ENCODE measurements around the gene TIMP2.
A peak's percentile ranks its signal among the peaks of the same experiment; 100 is the strongest.
"Not testable (repeated sequence)": the region's sequence is repeated elsewhere in the genome, so short reads cannot be mapped to it uniquely, and the experiment has no call there.

Gene TIMP2

DNA sequence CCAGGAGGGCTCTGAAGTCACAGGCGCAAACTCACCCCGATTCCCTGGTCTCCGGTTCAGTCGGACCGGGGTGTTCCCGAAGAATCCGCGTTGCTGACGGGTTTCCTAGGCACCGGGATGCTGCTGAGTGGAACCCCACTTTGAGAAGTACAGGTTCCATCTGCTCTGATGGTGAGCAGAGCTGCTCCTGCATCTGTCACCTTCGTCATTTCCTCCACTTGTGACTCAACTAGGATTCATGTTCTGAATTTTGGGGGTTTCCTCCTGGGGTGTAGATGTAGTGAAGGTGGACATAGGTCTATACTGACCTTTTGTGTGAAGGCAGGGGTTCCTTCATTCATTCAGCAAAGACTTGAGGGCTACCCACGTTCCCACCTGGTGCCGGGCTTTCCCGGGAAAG is 29.5 kb upstream of the TIMP2 start:
- no peak for DNase-seq

DNA sequence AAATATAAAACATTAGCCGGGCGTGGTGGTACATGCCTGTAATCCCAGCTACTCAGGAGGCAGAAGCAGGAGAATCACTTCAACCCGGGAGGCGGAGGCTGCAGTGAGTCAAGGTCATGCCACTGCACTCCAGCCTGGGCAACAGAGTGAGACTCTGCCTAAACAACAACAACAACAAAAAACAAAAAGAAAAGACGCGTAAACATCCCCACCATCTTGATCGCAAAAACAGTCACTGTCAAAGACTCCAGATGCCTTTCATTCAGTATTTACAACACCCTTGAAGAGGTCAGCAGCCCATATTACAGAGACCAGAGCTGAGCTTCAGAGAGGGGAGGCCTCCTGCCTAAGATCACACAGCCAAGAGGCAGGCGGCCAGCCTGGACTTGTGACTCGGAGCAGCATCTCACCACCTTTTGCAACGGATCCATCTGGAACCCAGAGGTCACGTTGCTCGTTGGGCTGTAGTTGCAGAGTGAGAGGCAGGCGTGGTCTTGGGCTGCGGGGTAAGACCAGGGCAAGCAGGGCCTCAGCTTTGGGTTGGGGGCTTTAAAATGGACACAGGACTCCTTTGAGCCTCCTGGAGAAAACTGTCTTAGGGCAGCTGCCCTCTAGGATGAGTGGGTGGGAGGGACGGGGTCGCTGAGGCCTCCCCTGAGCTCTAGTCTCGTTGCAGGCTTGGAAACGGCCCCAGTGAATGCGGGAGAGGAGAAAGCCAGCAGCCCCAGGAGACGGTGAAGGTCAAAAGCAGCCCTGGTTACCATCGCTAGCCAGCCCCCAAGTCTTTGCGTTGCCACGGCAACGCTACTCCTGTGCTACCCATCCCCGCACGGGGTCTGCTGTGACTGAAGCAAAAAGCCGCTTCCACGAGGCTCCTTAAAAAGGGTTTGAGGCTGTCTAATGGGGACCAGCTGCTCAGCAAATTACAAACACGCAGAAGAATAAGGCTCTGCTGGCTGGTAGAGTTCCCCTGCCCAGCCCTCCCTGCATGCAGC is 28.5 kb upstream of the TIMP2 start:
- no peak for DNase-seq

DNA sequence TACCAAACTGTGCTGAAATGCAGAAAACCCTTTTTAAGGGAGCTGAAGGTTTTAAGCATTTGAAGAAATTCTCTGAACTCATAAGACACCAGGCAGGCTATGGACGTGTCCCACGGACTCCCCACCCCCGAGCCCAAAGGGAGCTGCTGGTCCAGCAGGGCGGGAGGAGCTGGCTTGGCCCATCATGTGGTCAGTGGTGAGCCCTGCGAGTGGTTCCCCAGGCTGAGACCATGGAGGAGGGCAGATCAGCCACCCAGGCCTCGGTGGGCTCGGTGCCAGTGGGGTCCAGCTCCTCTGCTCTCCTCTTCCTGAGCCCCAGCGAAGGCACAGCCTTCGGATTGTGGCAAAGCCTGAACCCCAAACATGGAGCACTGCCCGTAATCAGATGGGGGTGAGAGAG is 27.5 kb upstream of the TIMP2 start:
- DNase-seq, result no peak

DNA sequence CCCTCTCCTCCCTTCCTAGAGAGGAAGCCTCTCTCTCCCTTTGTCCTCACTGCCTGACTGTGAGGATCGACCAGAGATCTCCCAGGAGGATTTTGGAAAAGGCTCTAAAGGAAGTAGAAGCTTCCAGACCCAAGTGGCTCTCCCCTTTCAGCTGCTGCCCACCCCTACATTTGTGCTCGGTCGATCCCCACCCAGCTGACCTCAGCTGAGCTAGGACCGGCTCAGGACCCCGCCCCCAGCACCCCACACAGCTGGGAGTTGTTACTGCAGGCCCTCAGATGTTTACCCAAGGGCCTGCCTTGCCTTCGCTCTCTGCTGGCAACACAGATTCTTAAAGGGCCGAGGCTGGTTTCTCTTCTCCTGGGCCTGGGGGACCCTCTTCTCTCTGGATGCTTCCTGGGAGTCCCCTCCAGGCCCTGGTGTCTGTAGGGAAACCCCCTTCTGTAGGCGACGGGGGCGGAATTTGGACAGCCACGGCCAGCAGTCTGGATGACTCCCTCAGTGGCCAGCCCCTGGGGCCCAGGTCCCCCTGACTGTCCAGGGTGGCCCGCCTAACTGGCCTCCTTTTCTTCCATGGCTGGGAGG is 26.9 kb upstream of the TIMP2 start:
- DNase-seq, result no peak

DNA sequence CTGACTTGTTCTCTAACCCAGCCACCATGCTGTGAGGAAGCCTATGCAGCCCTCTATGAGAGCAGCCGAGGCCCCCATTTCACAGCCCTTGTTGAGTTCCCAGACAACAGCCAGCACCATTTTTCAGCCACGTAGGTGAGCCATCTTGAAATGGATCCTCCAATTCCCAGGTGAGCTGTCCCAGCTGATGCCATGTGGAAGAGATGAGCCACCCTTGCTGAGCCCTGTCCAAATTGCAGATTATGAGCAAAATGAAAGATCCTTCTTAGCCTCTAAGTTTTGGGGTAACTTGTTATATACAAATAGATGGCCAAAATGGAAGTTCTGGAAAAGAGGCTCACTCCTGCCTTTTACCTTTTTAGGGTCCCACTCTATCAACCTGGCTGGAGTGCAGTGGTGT is 25.7 kb upstream of the TIMP2 start:
- no peak for DNase-seq

DNA sequence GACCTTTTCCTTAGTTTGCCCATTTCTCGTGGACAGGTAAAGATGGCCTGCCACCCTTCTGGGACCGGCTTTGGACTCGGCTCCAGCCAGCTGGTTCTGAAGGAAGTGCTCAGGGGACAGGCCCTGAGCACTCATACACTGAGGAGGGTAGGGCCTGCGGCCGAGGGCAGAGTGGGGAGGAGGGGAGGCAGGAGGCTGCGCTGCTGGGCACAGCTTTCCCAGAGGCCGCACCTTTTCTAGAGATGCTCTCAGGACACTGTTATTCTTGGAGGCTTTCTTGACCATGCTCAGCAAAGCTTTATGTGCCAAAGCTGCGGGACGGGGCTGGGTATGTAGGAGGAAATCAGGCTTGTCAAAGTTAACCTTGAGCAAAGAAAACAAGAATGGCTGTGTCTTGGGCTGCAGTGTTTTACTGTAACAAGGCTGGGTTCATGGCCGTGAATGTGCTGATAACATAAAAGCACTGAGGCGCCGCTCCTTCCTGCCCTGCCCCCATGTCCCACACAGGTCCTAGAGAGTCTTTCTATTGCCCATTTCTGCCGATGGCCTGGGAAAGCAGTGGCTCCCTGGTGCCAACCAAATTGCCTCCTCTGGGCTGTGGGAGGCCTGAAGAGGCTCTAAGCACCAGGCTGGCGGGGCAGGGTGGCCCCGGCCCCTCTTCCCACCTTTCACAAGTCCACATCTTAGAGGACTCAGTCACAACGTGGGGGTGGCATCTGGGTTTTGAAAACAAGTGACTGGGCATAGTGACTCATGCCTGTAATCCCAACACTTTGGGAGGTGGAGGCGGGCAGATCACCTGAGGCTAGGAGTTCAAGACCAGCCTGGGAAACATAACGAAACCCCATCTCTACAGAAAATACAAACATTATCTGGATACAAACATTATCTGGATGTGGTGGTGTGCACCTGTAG is 22.3 kb upstream of the TIMP2 start:
- DNase-seq, result no peak

DNA sequence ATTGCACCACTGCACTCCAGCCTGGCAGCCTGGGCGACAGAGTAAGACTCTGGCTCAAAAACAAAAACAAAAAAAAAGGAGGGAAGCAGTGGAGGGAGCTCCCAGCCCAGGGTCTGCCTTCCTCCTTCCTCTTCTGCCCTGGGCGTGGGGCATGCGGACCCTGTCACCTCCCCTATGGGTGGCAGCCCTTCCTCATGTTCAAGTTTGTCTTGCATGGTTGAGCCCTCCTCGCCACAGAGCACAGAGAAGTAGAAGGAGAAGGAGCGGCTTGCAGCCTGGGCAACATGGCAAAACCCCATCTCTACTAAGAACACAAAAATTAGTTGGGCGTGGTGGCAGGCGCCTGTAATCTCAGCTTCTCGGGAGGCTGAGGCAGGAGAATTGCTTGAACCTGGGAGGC is 21.4 kb upstream of the TIMP2 start:
- DNase-seq, result no peak

DNA sequence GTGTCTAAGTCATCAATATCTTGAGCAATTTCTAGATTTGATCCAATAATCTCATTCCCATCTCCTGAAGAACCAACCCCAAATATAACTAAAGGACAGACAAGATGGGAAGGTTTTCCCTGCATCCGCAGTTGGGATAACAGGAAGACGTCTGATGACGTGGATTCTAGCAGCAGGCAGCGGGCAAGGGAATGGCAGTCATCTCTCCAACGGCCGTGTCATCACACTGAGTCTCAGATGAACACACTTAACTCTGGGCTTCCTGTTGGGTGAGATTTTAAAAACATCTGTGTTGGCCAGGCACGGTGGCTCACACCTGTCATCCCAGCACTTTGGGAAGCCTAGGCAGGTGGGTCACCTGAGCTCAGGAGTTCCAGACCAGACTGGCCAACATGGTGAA is 20.9 kb upstream of the TIMP2 start:
- no peak for DNase-seq

DNA sequence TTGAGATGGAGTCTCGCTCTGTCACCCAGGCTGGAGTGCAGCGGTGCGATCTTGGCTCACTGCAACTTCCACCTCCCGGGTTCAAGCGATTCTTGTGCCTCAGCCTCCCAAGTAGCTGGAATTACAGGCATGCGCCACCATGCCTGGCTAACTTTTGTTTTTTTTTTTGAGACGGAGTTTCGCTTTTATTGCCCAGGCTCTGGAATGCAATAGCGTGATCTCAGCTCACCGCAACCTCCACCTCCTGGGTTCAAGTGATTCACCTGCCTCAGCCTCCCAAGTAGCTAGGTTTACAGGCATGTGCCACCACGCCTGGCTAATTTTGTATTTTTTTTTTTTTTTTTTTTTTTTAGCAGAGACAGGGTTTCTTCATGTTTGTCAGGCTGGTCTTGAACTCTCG is 20.3 kb upstream of the TIMP2 start:
- DNase-seq, result not testable (repeated sequence)

DNA sequence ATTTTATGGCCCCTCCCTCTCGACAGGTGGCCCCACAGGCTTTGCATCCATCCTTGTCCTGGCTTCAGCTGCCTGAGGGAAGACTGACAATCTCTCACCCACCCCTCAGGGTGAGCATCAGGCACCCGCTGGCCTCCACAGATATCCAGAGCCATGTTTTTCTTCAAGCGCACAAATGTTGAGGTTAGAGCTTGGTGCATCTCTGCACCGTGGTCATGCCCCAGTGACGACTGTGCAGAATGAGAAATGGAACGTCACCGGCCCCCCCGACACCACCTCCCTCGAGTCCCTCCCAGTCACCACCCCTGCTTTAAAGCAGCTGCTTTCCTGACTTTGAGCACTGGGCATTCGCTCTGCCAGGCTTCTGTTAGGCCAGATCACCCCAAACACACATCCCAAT is 19.8 kb upstream of the TIMP2 start:
- DNase-seq, result no peak

DNA sequence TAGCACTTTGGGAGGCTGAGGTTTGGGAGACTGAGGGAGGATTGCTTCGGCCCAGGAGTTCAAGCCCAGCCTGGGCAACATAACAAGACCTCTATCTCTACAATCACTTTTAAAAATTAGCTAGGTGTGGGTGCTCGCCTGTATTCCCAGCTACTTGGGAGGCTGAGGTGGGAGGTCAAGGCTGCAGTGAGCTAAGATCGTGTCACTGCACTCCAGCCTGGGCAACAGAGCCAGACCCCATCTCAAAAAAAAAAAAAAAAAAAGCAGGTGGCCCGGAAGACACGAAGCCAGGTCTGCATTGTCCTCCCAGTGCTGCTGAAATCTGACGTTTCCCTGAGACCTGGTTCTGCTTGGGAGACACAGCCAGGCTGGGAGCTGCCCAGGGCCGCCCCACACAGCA is 18.8 kb upstream of the TIMP2 start:
- DNase-seq, result no peak

DNA sequence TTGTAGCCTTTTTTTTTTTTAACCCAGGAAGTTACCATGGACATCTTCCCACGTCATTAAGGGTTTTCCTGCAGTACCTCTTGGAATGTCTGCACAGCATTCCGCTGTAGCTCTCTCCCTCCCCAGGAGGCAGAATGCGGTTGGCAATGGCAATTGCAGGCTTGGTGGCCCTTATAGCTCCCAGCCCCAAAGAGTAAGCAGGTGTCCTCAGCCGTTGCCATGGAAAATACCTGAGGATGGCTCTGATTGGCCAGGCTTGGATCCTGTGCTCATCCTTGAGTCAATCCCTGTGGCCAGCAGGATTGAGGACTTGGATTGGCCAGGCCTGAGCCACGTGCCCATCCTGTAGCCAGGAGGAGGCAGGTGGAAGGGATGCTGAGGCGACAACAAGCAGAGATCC is 15.5 kb upstream of the TIMP2 start:
- DNase-seq, result peak in 1 of 2 experiments; percentile 37

DNA sequence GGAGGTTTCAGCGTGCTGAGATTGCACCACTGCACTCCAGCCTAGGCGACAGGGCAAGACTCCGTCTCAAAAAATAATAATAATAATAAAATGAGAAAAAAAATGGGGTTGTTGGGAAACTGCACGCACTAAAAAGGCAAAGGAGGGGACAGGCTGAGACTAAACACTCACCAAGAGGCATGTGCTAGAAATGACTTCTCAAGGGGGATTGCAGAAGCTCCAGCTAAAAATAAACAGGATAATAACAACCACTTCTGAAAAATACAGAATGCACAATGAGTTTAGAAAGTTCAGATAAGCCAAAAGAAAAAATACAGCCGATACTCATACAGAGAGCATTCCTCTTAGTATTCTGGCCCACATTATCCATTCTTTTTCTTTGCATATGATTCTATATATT is 15.1 kb upstream of the TIMP2 start:
- DNase-seq, result no peak

DNA sequence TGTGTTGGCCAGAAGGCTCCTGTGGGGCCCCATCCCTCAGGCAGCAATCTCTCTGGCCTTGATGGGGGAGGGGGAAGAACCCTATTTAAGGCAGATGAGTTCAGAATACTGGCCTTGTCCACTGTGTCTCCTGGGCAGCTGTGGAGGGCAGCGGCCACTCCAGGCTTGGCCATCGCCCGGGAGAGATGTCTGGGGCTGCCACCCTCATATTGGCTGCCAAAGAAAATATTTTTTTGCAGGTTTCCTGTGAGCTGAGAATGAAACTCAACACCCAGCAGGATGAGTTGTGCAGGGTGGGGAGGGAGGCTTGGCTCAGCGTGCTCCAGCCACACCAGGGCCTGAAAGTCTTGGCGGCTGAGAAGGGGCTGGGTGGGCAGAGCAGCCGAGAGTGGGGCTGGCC is 14.4 kb upstream of the TIMP2 start:
- no peak for DNase-seq

DNA sequence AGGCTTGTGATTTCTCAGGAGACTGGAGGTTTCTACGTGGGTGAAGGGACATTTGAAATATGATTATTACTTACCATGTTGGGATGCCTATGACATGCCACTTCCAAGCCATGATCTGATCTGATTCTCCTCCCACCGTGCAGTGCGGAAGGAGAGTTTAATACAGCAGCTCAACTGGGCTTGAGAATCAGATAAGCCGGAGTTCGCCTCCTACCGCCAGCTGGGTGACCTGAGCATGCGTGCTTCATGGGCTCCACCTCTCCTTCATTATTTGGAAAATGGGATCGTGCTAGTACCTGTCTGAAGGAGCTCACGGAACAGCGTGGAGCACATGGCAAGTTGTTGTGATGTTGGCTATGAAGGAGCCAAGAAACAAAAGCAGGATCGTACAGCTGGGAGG is 12.4 kb upstream of the TIMP2 start:
- DNase-seq, result no peak

DNA sequence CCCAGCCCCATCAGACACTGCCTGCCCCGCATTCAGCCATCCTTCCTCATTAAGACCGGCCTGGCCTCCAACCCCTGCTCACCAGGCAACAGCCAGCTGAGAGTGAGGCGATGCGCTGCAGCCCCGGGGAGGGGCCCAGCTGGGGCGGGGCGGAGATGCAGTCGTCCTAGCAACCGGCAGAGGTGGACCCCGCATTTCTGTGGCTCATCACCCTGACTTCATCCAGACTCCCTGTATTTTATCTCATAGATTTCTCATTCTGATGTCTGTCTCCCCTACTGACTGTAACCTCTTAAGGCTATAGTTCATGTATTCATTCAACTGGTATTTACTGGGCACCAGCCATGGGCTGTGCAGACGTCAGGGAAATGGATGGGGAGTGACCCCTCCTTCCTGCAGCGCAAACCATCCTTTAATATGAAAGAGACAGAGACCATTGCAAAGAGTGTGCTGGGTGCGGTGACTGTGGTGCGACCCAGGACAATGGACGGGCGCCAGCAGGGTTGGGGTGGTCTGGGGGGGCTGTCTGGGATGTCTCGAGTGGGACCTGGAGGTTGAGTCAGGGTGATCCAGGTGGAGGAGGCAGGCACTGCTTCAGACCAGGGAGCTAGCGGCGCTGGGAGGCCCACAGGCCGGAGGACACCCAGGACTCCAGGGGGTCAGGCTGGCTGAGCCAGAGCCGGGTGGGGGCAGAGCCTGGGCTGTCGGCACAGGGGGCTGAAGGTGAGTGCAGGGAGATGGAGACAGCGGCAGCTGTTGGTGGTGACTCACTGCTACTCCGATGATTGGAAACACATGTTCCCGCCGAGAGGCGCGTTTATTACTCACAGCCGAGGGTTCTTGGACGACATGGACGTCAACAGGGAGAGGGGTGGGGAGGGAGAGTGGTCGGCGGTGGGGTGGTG is 10.5 kb upstream of the TIMP2 start:
- no peak for DNase-seq

DNA sequence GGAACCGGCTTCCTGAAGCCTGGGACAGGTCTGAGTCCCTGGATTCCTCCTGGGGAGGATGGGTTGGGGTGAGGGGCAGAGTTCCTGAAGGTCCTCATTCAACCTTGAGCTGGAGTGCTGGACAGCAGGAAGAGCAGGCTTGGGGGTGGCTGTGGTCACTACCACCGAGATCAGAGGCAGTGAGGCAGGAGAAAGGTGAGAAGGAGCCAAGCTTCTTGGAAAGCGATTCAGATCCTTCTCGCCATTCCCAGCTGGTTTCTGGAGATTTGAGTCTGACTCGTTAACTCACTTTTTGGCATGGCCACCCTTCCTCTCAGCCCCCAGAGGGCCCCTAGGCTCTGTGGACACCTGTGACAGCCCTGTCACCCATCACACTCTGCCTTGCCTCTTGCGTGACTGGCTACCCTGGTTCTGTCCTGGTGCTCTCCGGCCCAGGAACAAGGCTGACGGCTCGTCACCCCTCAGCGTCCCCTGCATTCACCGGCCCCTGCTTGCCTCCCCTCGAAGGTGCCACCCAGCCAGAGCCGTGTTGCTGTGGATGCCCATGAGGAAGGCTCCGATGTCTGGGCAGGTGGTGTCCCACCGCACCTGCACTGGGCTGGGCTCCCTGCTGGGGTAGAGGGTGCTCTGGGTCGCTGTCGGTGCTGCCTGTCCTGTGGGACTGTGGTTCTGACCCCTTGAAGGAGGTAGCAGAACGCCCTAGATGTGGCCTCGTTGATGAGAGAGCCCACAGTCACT is 9.7 kb upstream of the TIMP2 start:
- no peak for DNase-seq

DNA sequence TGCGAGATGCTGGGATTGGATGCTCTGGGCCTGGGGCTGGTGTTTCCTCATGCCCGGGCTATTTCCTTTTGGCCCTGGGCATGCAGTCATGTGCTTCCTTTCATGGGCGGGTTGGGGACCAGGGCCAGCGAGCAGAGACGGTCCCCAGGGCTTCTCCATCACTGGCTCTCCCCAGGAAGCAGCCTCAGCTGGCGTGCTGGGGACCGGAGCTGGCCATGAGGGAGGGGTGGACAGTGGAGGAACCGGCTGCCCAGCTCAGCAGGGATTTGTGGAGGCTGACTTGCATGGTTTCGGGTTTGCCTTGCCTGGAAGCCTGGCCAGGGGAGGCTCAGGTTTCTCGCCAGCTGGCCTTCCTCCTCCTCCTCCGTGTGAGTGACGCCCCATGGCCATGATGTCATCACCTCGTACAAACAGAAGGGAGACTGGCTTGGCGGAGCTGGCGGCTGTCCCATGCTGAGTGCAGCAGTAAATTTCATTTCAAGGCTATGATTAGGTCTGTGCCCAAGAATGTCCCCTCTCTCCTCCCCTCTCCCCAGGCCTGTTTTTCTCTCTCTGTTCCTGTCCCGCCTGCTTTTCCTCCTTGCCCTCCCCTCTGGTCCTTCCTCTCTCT is 8.9 kb upstream of the TIMP2 start:
- peak; percentile 91 to 94 for DNase-seq

DNA sequence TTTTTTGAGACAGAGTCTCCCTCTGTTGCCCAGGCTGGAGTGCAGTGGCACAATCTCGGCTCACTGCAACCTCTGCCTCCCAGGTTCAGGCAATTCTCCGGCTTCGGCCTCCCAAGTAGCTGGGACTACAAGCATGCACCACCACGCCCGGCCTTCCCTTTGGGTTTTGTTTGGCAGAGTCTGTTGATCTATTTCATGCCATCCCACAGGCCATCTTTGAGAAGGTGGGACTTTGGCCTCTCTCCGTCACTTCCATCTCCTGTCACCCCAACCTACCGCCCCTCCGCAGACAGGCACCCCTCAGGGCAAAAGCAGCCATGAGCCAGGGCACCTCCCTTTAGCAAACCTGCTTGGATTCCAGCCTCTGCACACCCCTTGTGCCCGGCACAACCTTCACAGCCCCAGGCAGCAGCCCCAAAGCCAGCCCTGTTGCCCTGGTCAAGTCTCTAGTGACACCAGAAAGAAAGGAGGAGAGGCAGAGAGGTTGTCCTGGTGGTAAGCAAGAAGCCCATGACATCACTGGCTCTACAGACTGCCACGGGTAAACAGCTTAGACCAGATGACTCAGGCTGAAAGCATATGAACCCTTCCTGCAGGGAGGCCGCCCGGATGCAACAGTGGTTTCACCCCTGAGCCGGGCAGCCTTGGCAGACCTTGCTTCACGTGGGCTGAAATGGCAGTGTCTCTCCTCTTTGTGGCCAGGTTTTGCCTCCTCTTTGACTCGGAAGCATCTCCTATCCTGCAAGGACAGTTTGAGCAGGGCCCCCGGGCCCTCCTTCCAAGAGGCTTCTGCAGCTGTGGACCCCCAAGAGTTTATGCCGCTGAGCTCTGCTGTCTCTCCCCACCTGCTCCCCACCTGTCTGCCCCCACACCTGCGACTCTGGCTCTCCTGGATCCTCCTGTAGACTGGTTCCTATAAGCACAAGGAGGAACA is 8.1 kb upstream of the TIMP2 start:
- DNase-seq, result no peak

Measured in NCI-H2081 (cell line).